K562 (cell line): ENCODE measurements around the gene KANK4. TPM values are rescaled to one million over a fixed set of nuclear protein-coding genes. Genes with fewer than 3 reads are reported as not detected.

ENCODE experiments used
- ATAC-seq: fragments of 200-7000 bp; cut with Tn5 transposase; 3 replicates; pipeline ENCODE4 v1.9.1; 2020; ENCODE audit warnings: moderate library complexity
- BruUV-seq: library from RNA; stranded (reverse); fragments of 400-500 nt; replicated peaks from 2 replicates; lab custom pipeline; 2021; lab: Mats Ljungman, UMichigan
- CTCF ChIA-PET: fragments of 300-600 bp; formaldehyde crosslinking; extraction: SDS; loops from one replicate; lab custom pipeline; 2021; ENCODE audit warnings: low intra/inter-chr PET ratio; lab: Yijun Ruan, JAX
- POLR2A ChIA-PET: fragments of 300-600, 350-650 bp; sonication (Branson Sonifier 250); formaldehyde crosslinking; extraction: SDS; loops from one replicate; lab custom pipeline; 2021; ENCODE audit warnings: antibody characterized with exemption, inconsistent platforms; lab: Yijun Ruan, JAX
- DNase-seq, 4 experiments: peaks; one replicate each; pipeline versions ENCODE4 v3.0.0 to v3.0.0-alpha.2; 2011 to 2018; ENCODE audit warnings: low spot score in 3 of 4, mixed read lengths in 3 of 4; ENCODE audit errors: extremely low read depth in 1 of 4
- FAIRE-seq: peaks from 2 replicates; lab custom pipeline; 2011; peaks lifted over from hg19 to GRCh38; lab: Jason Lieb, UNC
- H2AFZ ChIP-seq: 2 replicates; pipeline ENCODE4 v1.6.0; 2011; ENCODE audit warnings: low read depth, low read length, control low read depth, inconsistent platforms
- H3K27ac ChIP-seq: fragments of 200-600 bp; 3 replicates; pipeline ENCODE4 v1.8.0; 2011; ENCODE audit warnings: low read depth, mild to moderate bottlenecking, control low read depth, inconsistent platforms, low read length, moderate library complexity, mixed read lengths; ENCODE audit errors: extremely low read depth
- H3K27me3 ChIP-seq, 2 experiments: fragments of 300-600 bp in 1 of 2; 2 replicates in 1 of 2; 3 replicates in 1 of 2; pipeline versions ENCODE4 v1.6.0 to v1.8.0; 2011; ENCODE audit warnings: inconsistent platforms in 2 of 2, low read length in 2 of 2, mild to moderate bottlenecking in 1 of 2, mixed read lengths in 1 of 2, moderate library complexity in 1 of 2; ENCODE audit not compliant: control insufficient read depth in 2 of 2, insufficient read depth in 2 of 2
- H3K36me3 ChIP-seq: fragments of 300-600 bp; 3 replicates; pipeline ENCODE4 v1.8.0; 2011; ENCODE audit warnings: mild to moderate bottlenecking, low read length, inconsistent platforms; ENCODE audit not compliant: control insufficient read depth, insufficient read depth
- H3K4me1 ChIP-seq, 2 experiments: fragments of 200-600 bp in 1 of 2; replicated peaks in 1 of 2; 2 replicates in 1 of 2; 3 replicates in 1 of 2; pipeline versions ENCODE4 v1.5.1 to v1.8.0; 2011; ENCODE audit warnings: inconsistent platforms in 2 of 2, low read length in 2 of 2, mild to moderate bottlenecking in 1 of 2, mixed read lengths in 1 of 2, moderate library complexity in 1 of 2; ENCODE audit not compliant: control insufficient read depth in 2 of 2, insufficient read depth in 2 of 2
- H3K4me2 ChIP-seq: 2 replicates; pipeline ENCODE4 v1.6.1; 2011; ENCODE audit warnings: low read length, control low read depth, inconsistent platforms, mixed read lengths; ENCODE audit not compliant: insufficient read depth
- H3K4me3 ChIP-seq: fragments of 200-600 bp; sonication (generic), shearing (Covaris generic); 2 replicates; pipeline ENCODE4 v1.5.1; 2016; ENCODE audit warnings: control low read depth, inconsistent platforms
- H3K79me2 ChIP-seq: fragments of 200-600 bp; 3 replicates; pipeline ENCODE4 v1.8.0; 2011; ENCODE audit warnings: low read length, inconsistent platforms; ENCODE audit not compliant: control insufficient read depth, insufficient read depth
- H3K9ac ChIP-seq, 2 experiments: 2 replicates each; pipeline versions ENCODE4 v1.6.0 to v1.6.1; 2011; ENCODE audit warnings: low read depth in 2 of 2, low read length in 2 of 2, control low read depth in 1 of 2, inconsistent platforms in 1 of 2, mild to moderate bottlenecking in 1 of 2, mixed read lengths in 1 of 2; ENCODE audit not compliant: insufficient read depth in 1 of 2
- H3K9me1 ChIP-seq: one replicate; pipeline ENCODE4 v1.6.0; 2011; ENCODE audit warnings: inconsistent platforms, mild to moderate bottlenecking, low read length, moderate library complexity; ENCODE audit not compliant: control insufficient read depth, insufficient read depth
- H3K9me3 ChIP-seq: replicated peaks from 2 replicates; pipeline ENCODE4 v1.5.1; 2011; ENCODE audit warnings: low read depth, low read length, inconsistent platforms; ENCODE audit not compliant: control insufficient read depth, insufficient read depth
- H4K20me1 ChIP-seq: replicated peaks from 2 replicates; pipeline ENCODE4 v1.6.1; 2011; ENCODE audit warnings: low read length, inconsistent platforms, mixed read lengths; ENCODE audit not compliant: control insufficient read depth, insufficient read depth
- CAMTA2 ChIP-seq: fragments of 250-450 bp; sonication (Bioruptor Pico); conservative IDR thresholded peaks from 2 replicates; pipeline ENCODE4 v1.5.1; 2022
- CC2D1A ChIP-seq: fragments of 450-650 bp; IDR thresholded peaks from 2 replicates; pipeline ENCODE4 v1.6.1; 2017; ENCODE audit warnings: mild to moderate bottlenecking
- HNRNPL ChIP-seq: fragments of 200-400 bp; formaldehyde crosslinking; IDR thresholded peaks from 2 replicates; pipeline ENCODE4 v1.6.1; 2017; ENCODE audit warnings: low read depth, mild to moderate bottlenecking, low read length
- L3MBTL2 ChIP-seq: fragments of 450-650 bp; IDR thresholded peaks from 2 replicates; pipeline ENCODE4 v1.6.1; 2016; ENCODE audit warnings: mild to moderate bottlenecking, moderate library complexity
- PKNOX1 ChIP-seq: fragments of 450-650 bp; IDR thresholded peaks from 2 replicates; pipeline ENCODE4 v1.6.1; 2016
- PRDM10 ChIP-seq: fragments of 450-650 bp; IDR thresholded peaks from 2 replicates; pipeline ENCODE4 v1.6.1; 2018; ENCODE audit not compliant: partially characterized antibody
- RUNX1 ChIP-seq: sonication (generic); IDR thresholded peaks from 2 replicates; pipeline ENCODE4 v1.6.1; 2016; ENCODE audit warnings: antibody characterized with exemption, low read depth
- SMARCB1 ChIP-seq: IDR thresholded peaks from 2 replicates; pipeline ENCODE4 v1.6.1; 2011; ENCODE audit warnings: improper control_type of control experiment, low read depth; ENCODE audit not compliant: insufficient read length
- TAF15 ChIP-seq: fragments of 200-400 bp; formaldehyde crosslinking; IDR thresholded peaks from 2 replicates; pipeline ENCODE4 v1.6.1; 2017; ENCODE audit warnings: mild to moderate bottlenecking, low read depth, low read length, moderate library complexity
- XRCC3 ChIP-seq: fragments of 450-650 bp; IDR thresholded peaks from 2 replicates; pipeline ENCODE4 v1.6.1; 2017; ENCODE audit warnings: mild to moderate bottlenecking, moderate library complexity
- ZNF253 ChIP-seq: fragments of 250-450 bp; sonication (Bioruptor Pico); conservative IDR thresholded peaks from 2 replicates; pipeline ENCODE4 v1.6.1; 2021; ENCODE audit warnings: mild to moderate bottlenecking
- ZNF280B ChIP-seq: fragments of 250-450 bp; sonication (Bioruptor Pico); IDR thresholded peaks from 2 replicates; pipeline ENCODE4 v1.5.1; 2021; ENCODE audit warnings: mild to moderate bottlenecking
- ZNF398 ChIP-seq: fragments of 250-450 bp; sonication (Bioruptor Pico); IDR thresholded peaks from 2 replicates; pipeline ENCODE4 v1.8.0; 2021; ENCODE audit warnings: moderate library complexity, mild to moderate bottlenecking, inconsistent platforms
- WGBS: fragments of 100-300 bp; shearing (Covaris generic); methylation state at CpG from one replicate; pipeline ENCODE4 v1.1.6; 2016; ENCODE audit warnings: low coverage, mixed read lengths; ENCODE audit not compliant: insufficient coverage; ENCODE audit errors: missing lambda C conversion rate; 5-methylcytosine and 5-hydroxymethylcytosine counted together
- in situ Hi-C: fragments of 300-500 bp; cut with MboI; formaldehyde crosslinking; loops from 4 replicates; pipeline ENCODE4 v1.15.0; 2018; ENCODE audit warnings: inconsistent platforms, mixed read lengths
- intact Hi-C: fragments of 100-400 bp; cut with micrococcal nuclease; formaldehyde crosslinking; loops from 2 replicates; pipeline ENCODE4 v1.14.2; 2022
- polyA plus RNA-seq, 8 experiments: library from polyadenylated mRNA; depleted of rRNA in 4 of 8; stranded (reverse) in 5 of 8; unstranded in 3 of 8; fragments of >200 nt; fragmentation: Nextera tagmentation in 2 of 8; fragmentation: Illumina TruSeq in 1 of 8; extraction: Ambion mirVana in 2 of 8; extraction: Trizol in 1 of 8; gene quantifications; 2 replicates each; pipeline versions ENCODE4 v1.2.1 to v1.2.3, GENCODE V29; 2011 to 2014; ENCODE audit warnings: inconsistent platforms in 1 of 8, missing spikeins in 1 of 8
- total RNA-seq, 7 experiments: library from RNA; depleted of rRNA in 6 of 7; stranded (reverse); fragments of >200 nt in 6 of 7; fragmentation: Illumina TruSeq in 2 of 7; extraction: Trizol in 2 of 7; gene quantifications; 2 replicates each; pipeline versions ENCODE4 v1.2.1 to v1.2.3, GENCODE V29; 2011 to 2021; ENCODE audit warnings: low replicate concordance in 1 of 7

The KANK4 gene
- total and polyA plus RNA-seq, 9 of the 15 experiments (the other 6 are each of a cell fraction or from before 2014, with no cell fraction given) = not detected

GRCh38 chr1:62361431-62361830, 42.2 kb upstream of the KANK4 start:
- BruUV-seq = no TSS peak
- TF ChIP-seq RUNX1 (no peak), CC2D1A (no peak), ZNF280B (CRISPR knock-in tag) (no peak), SMARCB1 (no peak), TAF15 (no peak), ZNF398 (no peak), PKNOX1 (no peak), PRDM10 (no peak), ZNF253 (CRISPR knock-in tag) (no peak), L3MBTL2 (no peak), HNRNPL (no peak), CAMTA2 (CRISPR knock-in tag) (no peak), XRCC3 (no peak)

More at GRCh38 chr1:62361431-62361830, 42.2 kb upstream of the KANK4 start:
- 0% methylated on average over 4 of the region's 4 CpGs for WGBS
- Histone ChIP-seq H3K4me1 (no peaks in the 10 kb centered on the region), H3K4me2 (no peak overlapping the region), H3K9ac (no peak overlapping the region), H3K9me1 (no peaks in the 10 kb centered on the region), H3K9me3 (no peaks in the 10 kb centered on the region), H3K27ac (no peak overlapping the region), H3K79me2 (no peaks in the 10 kb centered on the region), H3K4me3 (no peak overlapping the region), H4K20me1 (no peaks in the 10 kb centered on the region), H3K36me3 (no peaks in the 10 kb centered on the region), H3K27me3 (peaks cover 17 to 23% of the 10 kb centered on the region in 2 experiments), H2AFZ (no peak overlapping the region)
- ChIA-PET POLR2A (no interaction called here), CTCF (no interaction called here)
- intact Hi-C loops = no loop called here
- no peak for ATAC-seq
- FAIRE-seq = no peak
- in situ Hi-C loops = no loop called here
- DNase-seq = no peak
